ES-I3 (cell line): ENCODE results near the gene TAS1R3.

ENCODE experiments used
- H3K36me3 ChIP-seq: 2 replicates; pipeline ENCODE4 v1.6.1; 2013; ENCODE audit warnings: mild to moderate bottlenecking, low read length, control low read depth, moderate library complexity; ENCODE audit not compliant: insufficient read depth
- H3K4me1 ChIP-seq: 2 replicates; pipeline ENCODE4 v1.6.1; 2013; ENCODE audit warnings: mild to moderate bottlenecking, control low read depth, low read length; ENCODE audit not compliant: insufficient read depth
- H3K9ac ChIP-seq: 2 replicates; pipeline ENCODE4 v1.6.1; 2013; ENCODE audit warnings: low read depth, mild to moderate bottlenecking, low read length, moderate library complexity
- H3K9me3 ChIP-seq: 2 replicates; pipeline ENCODE4 v1.6.1; 2013; ENCODE audit warnings: mild to moderate bottlenecking, low read length, moderate library complexity; ENCODE audit not compliant: control insufficient read depth, insufficient read depth

Gene TAS1R3

GRCh38 chr1:1330366-1331067 is 563 bp upstream of the TAS1R3 start:
- no peak overlapping the region for H3K9ac ChIP-seq
- no peaks in the 10 kb centered on the region for H3K9me3 ChIP-seq
- H3K36me3 ChIP-seq: no peaks in the 10 kb centered on the region
- H3K4me1 ChIP-seq: no peaks in the 10 kb centered on the region

DNA sequence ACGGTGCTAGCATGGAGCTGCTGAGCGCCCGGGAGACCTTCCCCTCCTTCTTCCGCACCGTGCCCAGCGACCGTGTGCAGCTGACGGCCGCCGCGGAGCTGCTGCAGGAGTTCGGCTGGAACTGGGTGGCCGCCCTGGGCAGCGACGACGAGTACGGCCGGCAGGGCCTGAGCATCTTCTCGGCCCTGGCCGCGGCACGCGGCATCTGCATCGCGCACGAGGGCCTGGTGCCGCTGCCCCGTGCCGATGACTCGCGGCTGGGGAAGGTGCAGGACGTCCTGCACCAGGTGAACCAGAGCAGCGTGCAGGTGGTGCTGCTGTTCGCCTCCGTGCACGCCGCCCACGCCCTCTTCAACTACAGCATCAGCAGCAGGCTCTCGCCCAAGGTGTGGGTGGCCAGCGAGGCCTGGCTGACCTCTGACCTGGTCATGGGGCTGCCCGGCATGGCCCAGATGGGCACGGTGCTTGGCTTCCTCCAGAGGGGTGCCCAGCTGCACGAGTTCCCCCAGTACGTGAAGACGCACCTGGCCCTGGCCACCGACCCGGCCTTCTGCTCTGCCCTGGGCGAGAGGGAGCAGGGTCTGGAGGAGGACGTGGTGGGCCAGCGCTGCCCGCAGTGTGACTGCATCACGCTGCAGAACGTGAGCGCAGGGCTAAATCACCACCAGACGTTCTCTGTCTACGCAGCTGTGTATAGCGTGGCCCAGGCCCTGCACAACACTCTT is 1.1 kb downstream of the TAS1R3 start:
- Histone ChIP-seq H3K9ac (no peak overlapping the region), H3K9me3 (no peaks in the 10 kb centered on the region), H3K4me1 (no peaks in the 10 kb centered on the region), H3K36me3 (no peaks in the 10 kb centered on the region)

DNA sequence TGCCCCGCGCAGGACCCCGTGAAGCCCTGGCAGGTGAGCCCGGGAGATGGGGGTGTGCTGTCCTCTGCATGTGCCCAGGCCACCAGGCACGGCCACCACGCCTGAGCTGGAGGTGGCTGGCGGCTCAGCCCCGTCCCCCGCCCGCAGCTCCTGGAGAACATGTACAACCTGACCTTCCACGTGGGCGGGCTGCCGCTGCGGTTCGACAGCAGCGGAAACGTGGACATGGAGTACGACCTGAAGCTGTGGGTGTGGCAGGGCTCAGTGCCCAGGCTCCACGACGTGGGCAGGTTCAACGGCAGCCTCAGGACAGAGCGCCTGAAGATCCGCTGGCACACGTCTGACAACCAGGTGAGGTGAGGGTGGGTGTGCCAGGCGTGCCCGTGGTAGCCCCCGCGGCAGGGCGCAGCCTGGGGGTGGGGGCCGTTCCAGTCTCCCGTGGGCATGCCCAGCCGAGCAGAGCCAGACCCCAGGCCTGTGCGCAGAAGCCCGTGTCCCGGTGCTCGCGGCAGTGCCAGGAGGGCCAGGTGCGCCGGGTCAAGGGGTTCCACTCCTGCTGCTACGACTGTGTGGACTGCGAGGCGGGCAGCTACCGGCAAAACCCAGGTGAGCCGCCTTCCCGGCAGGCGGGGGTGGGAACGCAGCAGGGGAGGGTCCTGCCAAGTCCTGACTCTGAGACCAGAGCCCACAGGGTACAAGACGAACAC is 1.8 kb downstream of the TAS1R3 start:
- H3K9me3 ChIP-seq: no peaks in the 10 kb centered on the region
- H3K4me1 ChIP-seq: no peaks in the 10 kb centered on the region
- no peaks in the 10 kb centered on the region for H3K36me3 ChIP-seq
- H3K9ac ChIP-seq: no peak overlapping the region

- Histone ChIP-seq H3K9ac (no peak overlapping the region), H3K9me3 (no peaks in the 10 kb centered on the region), H3K4me1 (no peaks in the 10 kb centered on the region), H3K36me3 (no peaks in the 10 kb centered on the region)
These were observed 2.6 kb downstream of the TAS1R3 start for GRCh38 chr1:1333551-1334241.

DNA sequence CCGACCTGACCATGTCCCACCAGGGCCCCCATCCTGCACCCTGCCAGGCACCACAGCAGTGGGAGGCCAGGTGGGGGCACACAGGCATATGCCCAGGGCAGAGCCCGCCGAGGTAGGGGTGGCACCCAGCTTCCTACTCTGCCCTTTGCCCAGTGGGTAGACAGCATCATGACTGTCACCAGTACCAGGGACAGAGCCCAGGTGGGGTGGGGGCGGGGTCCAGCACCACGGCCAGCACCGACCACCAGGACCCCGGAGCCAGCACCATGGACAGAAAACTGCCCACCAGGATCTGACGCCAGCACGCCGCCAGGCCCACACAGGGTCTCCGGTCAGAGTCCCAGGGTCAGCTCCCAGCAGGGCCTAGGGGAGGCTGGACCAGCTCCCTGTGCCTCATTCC is 3.8 kb downstream of the TAS1R3 start:
- H3K9ac ChIP-seq: no peak overlapping the region
- no peaks in the 10 kb centered on the region for H3K9me3 ChIP-seq
- no peaks in the 10 kb centered on the region for H3K4me1 ChIP-seq
- H3K36me3 ChIP-seq: no peaks in the 10 kb centered on the region

GRCh38 chr1:1335283-1335682 is 4.2 kb downstream of the TAS1R3 start:
- Histone ChIP-seq H3K9me3 (no peaks in the 10 kb centered on the region), H3K9ac (no peak overlapping the region), H3K36me3 (no peaks in the 10 kb centered on the region), H3K4me1 (no peaks in the 10 kb centered on the region)

GRCh38 chr1:1335792-1336248 is 4.7 kb downstream of the TAS1R3 start:
- no peaks in the 10 kb centered on the region for H3K9me3 ChIP-seq
- no peaks in the 10 kb centered on the region for H3K4me1 ChIP-seq
- H3K36me3 ChIP-seq: no peaks in the 10 kb centered on the region
- H3K9ac ChIP-seq: no peak overlapping the region

DNA sequence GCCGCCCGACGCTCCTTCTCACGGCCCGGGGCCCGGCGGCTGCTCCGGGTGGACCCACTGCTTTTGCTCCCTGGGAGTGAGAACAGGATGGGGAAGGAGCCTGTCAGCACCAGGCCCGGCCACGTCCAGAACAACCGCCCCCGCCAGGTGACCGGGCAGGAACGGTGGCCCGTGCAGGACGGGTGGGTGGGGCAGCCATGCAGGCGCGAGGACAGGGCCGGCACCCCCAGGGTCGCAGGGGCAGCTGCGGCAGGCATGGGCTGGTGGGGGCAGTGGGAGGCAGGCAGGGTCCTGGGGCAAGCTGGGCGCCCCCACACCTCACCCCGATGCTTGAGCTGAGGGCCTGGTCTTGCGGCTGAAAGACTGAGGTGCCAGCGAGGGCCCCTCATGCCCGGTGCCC is 5.4 kb downstream of the TAS1R3 start:
- no peaks in the 10 kb centered on the region for H3K9me3 ChIP-seq
- no peak overlapping the region for H3K9ac ChIP-seq
- H3K4me1 ChIP-seq: no peaks in the 10 kb centered on the region
- H3K36me3 ChIP-seq: 0 out of 2 replicates have a peak, but pooled peaks cover 5% of the 10 kb centered on the region

- Histone ChIP-seq H3K9ac (no peak overlapping the region), H3K4me1 (no peaks in the 10 kb centered on the region), H3K36me3 (0 out of 2 replicates have a peak, but pooled peaks cover 6% of the 10 kb centered on the region), H3K9me3 (no peaks in the 10 kb centered on the region)
These were observed 6.1 kb downstream of the TAS1R3 start for GRCh38 chr1:1336931-1337792.

- H3K36me3 ChIP-seq: 0 out of 2 replicates have a peak, but pooled peaks cover 6% of the 10 kb centered on the region
- no peak overlapping the region for H3K9ac ChIP-seq
- H3K9me3 ChIP-seq: no peaks in the 10 kb centered on the region
- no peaks in the 10 kb centered on the region for H3K4me1 ChIP-seq
These were observed 6.7 kb downstream of the TAS1R3 start for GRCh38 chr1:1337793-1338147.

- Histone ChIP-seq H3K9me3 (no peaks in the 10 kb centered on the region), H3K36me3 (0 out of 2 replicates have a peak, but pooled peaks cover 6% of the 10 kb centered on the region), H3K9ac (no peak overlapping the region), H3K4me1 (no peaks in the 10 kb centered on the region)
These were observed 7.2 kb downstream of the TAS1R3 start for GRCh38 chr1:1338278-1338677.

DNA sequence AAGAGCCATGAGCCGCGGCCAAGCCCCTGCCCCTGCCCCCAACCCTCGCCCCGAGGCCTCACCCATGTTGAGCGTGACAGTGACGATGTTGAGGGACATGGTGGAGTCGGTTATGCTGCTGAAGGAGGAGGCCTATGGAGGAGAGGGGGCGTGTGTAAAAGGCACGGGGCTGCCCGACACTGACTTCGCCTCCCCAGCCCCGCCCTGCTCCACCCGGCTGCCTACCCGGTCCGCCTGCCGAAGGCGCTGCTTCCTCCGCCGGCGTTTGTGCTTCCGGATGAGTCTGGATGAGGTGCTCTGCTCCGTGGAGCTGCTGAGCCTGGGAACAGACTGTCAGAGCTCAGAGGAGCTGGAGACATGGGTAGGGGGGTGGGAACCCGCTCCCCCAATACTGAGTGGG is 9.1 kb downstream of the TAS1R3 start:
- Histone ChIP-seq H3K4me1 (no peaks in the 10 kb centered on the region), H3K9me3 (no peaks in the 10 kb centered on the region), H3K36me3 (0 out of 2 replicates have a peak, but pooled peaks cover 6% of the 10 kb centered on the region), H3K9ac (no peak overlapping the region)

DNA sequence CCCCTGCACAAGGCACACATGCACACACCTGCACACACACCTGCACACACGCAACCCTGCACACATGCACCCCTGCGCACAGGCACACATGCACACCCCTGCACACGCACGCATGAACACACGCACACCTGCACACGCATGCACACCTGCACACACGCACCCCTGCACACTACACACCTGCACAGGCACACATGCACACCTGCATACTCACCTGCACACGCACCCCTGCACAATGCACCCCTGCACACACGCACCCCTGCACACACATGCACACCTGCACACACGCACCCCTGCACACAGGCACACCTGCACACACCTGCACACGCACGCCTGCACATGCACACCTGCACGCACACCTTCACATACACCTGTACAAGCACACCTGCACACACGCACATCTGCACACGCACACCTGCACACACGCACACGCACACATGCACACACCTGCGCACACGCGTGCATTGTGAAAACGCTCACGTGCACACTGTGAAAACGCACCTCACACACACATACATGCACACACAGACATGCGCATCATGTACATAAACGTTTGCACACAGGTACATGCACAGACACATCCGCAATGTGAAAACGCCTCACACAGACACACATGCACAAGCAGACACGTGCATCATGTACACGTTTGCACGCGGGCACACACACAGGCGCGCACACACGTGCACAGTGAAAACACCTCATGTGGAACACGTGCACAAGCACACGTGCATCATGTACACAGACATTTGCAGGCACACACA is 9.9 kb downstream of the TAS1R3 start:
- H3K36me3 ChIP-seq: 0 out of 2 replicates have a peak, but pooled peaks cover 6% of the 10 kb centered on the region
- no peaks in the 10 kb centered on the region for H3K4me1 ChIP-seq
- no peak overlapping the region for H3K9ac ChIP-seq
- no peaks in the 10 kb centered on the region for H3K9me3 ChIP-seq
